ENCODE measurements around the gene ZNF148.
A peak's percentile ranks its signal among the peaks of the same experiment; 100 is the strongest.

Gene ZNF148

GRCh38 chr3:125257536-125257935 is 117.6 kb downstream of the ZNF148 start:
- H3K27ac ChIP-seq (replicated peaks), result no peak overlapping the region
- no peaks in the 10 kb centered on the region for H3K27me3 ChIP-seq (ENCODE audit: insufficient read depth, poor library complexity, severe bottlenecking)
- no peak overlapping the region for H3K4me3 ChIP-seq (replicated peaks; ENCODE audit: insufficient read depth, low read length)
- peak in 1 of 2 experiments; percentile 38 for DNase-seq (ENCODE audit: low read depth in 1 of 2, low spot score in 1 of 2)
- TF ChIP-seq GABPA (IDR thresholded peaks at IDR 0.05; ENCODE audit: low read depth) (no peak), CTCF (IDR thresholded peaks at IDR 0.05; ENCODE audit: insufficient read depth, low read length) (no peak), POLR2AphosphoS5 (IDR thresholded peaks at IDR 0.05; ENCODE audit: low read depth) (no peak), REST (IDR thresholded peaks at IDR 0.05; ENCODE audit: insufficient replicate concordance, low read depth) (no peak), SPI1 (IDR thresholded peaks at IDR 0.05; ENCODE audit: borderline replicate concordance, low read depth) (peak; percentile 75)

- DNase-seq (ENCODE audit: low read depth in 1 of 2, low spot score in 1 of 2), result no peak
- Histone ChIP-seq H3K27me3 (ENCODE audit: insufficient read depth, poor library complexity, severe bottlenecking) (no peaks in the 10 kb centered on the region), H3K27ac (replicated peaks) (no peak overlapping the region), H3K4me3 (replicated peaks; ENCODE audit: insufficient read depth, low read length) (no peak overlapping the region)
- TF ChIP-seq SPI1 (IDR thresholded peaks at IDR 0.05; ENCODE audit: borderline replicate concordance, low read depth), result no peak
- TF ChIP-seq CTCF (IDR thresholded peaks at IDR 0.05; ENCODE audit: insufficient read depth, low read length), result no peak
- no peak for TF ChIP-seq REST (IDR thresholded peaks at IDR 0.05; ENCODE audit: insufficient replicate concordance, low read depth)
- TF ChIP-seq POLR2AphosphoS5 (IDR thresholded peaks at IDR 0.05; ENCODE audit: low read depth), result no peak
- TF ChIP-seq GABPA (IDR thresholded peaks at IDR 0.05; ENCODE audit: low read depth), result no peak
These were observed 118.5 kb downstream of the ZNF148 start for GRCh38 chr3:125256675-125257074.

GRCh38 chr3:125250973-125251372 is 124.2 kb downstream of the ZNF148 start:
- H3K27me3 ChIP-seq (ENCODE audit: insufficient read depth, poor library complexity, severe bottlenecking), result no peaks in the 10 kb centered on the region
- no peak overlapping the region for H3K4me3 ChIP-seq (replicated peaks; ENCODE audit: insufficient read depth, low read length)
- TF ChIP-seq SPI1 (IDR thresholded peaks at IDR 0.05; ENCODE audit: borderline replicate concordance, low read depth), result no peak
- TF ChIP-seq GABPA (IDR thresholded peaks at IDR 0.05; ENCODE audit: low read depth), result no peak
- TF ChIP-seq POLR2AphosphoS5 (IDR thresholded peaks at IDR 0.05; ENCODE audit: low read depth), result no peak
- TF ChIP-seq CTCF (IDR thresholded peaks at IDR 0.05; ENCODE audit: insufficient read depth, low read length), result no peak
- no peak for TF ChIP-seq REST (IDR thresholded peaks at IDR 0.05; ENCODE audit: insufficient replicate concordance, low read depth)
- H3K27ac ChIP-seq (replicated peaks), result no peak overlapping the region
- no peak for DNase-seq (ENCODE audit: low read depth in 1 of 2, low spot score in 1 of 2)
